Body of pancreas (tissue), 4 donors: ENCODE results near the gene ARHGAP24.

ENCODE experiments used
- POLR2A ChIP-seq, 3 donors: fragments of 450-650 bp; IDR thresholded peaks; one replicate each; pipeline ENCODE4 v1.6.1; 2016; ENCODE audit warnings: antibody characterized with exemption in 3 of 3, mild to moderate bottlenecking in 2 of 3
- TF ChIP-seq, protein P1 (sequence below), 7 experiments: fragments of 450-650 bp in 4 of 7; fragments of 200-600 bp in 3 of 7; sonication (generic) in 3 of 7; IDR thresholded peaks; one replicate each; pipeline ENCODE4 v1.5.1; 2016 to 2019; ENCODE audit warnings: antibody characterized with exemption in 7 of 7

- TF ChIP-seq, protein P1, sequence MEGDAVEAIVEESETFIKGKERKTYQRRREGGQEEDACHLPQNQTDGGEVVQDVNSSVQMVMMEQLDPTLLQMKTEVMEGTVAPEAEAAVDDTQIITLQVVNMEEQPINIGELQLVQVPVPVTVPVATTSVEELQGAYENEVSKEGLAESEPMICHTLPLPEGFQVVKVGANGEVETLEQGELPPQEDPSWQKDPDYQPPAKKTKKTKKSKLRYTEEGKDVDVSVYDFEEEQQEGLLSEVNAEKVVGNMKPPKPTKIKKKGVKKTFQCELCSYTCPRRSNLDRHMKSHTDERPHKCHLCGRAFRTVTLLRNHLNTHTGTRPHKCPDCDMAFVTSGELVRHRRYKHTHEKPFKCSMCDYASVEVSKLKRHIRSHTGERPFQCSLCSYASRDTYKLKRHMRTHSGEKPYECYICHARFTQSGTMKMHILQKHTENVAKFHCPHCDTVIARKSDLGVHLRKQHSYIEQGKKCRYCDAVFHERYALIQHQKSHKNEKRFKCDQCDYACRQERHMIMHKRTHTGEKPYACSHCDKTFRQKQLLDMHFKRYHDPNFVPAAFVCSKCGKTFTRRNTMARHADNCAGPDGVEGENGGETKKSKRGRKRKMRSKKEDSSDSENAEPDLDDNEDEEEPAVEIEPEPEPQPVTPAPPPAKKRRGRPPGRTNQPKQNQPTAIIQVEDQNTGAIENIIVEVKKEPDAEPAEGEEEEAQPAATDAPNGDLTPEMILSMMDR (IDR thresholded peaks at IDR 0.05) = no peak
- TF ChIP-seq POLR2A (IDR thresholded peaks at IDR 0.05) = no peak
Measured at GRCh38 chr4:85548116-85548515, 73.2 kb downstream of the ARHGAP24 start.
